Neural progenitor cell (in vitro differentiated cells): ENCODE measurements around the gene ABHD16B. TPM values are rescaled to one million over a fixed set of nuclear protein-coding genes. Genes with fewer than 3 reads are reported as not detected.

Source experiments
- DNase-seq: peaks from one replicate; pipeline ENCODE4 v3.0.0-alpha.2; 2016; ENCODE audit warnings: low spot score
- H2AFZ ChIP-seq: fragments of 200-600 bp; sonication (generic); replicated peaks from 2 replicates; pipeline ENCODE4 v1.6.1; 2016; ENCODE audit warnings: antibody characterized with exemption
- H3F3A ChIP-seq: fragments of 200-600 bp; sonication (generic); 2 replicates; pipeline ENCODE4 v1.6.1; 2016; ENCODE audit warnings: antibody characterized with exemption, low read depth
- H3K27ac ChIP-seq: fragments of 200-600 bp; sonication (generic); 2 replicates; pipeline ENCODE4 v1.5.1; 2016; ENCODE audit warnings: mild to moderate bottlenecking
- H3K27me3 ChIP-seq: fragments of 200-600 bp; sonication (generic); 2 replicates; pipeline ENCODE4 v1.6.1; 2016; ENCODE audit warnings: mild to moderate bottlenecking, moderate library complexity
- H3K36me3 ChIP-seq: fragments of 200-600 bp; sonication (generic); 2 replicates; pipeline ENCODE4 v1.5.1; 2016
- H3K4me1 ChIP-seq: fragments of 200-600 bp; sonication (generic); 2 replicates; pipeline ENCODE4 v1.6.1; 2016; ENCODE audit warnings: mixed run types
- H3K4me2 ChIP-seq: fragments of 200-600 bp; sonication (generic); 2 replicates; pipeline ENCODE4 v1.6.1; 2016
- H3K4me3 ChIP-seq: fragments of 200-600 bp; sonication (generic); 2 replicates; pipeline ENCODE4 v1.5.1; 2016
- H3K79me2 ChIP-seq: fragments of 200-600 bp; sonication (generic); 2 replicates; pipeline ENCODE4 v1.6.1; 2016; ENCODE audit warnings: low read depth
- H3K9ac ChIP-seq: fragments of 200-600 bp; sonication (generic); 2 replicates; pipeline ENCODE4 v1.6.1; 2016
- H3K9me3 ChIP-seq: fragments of 200-600 bp; sonication (generic); 2 replicates; pipeline ENCODE4 v1.5.1; 2016; ENCODE audit warnings: low read depth
- H4K20me1 ChIP-seq: fragments of 200-600 bp; sonication (generic); 2 replicates; pipeline ENCODE4 v1.6.1; 2016; ENCODE audit warnings: low read depth
- H3K27ac Mint-ChIP-seq: 3 replicates; pipeline ENCODE4 v1.8.0; 2021; ENCODE audit warnings: mixed read lengths
- H3K27me3 Mint-ChIP-seq: 2 replicates; pipeline ENCODE4 v1.8.0; 2022; ENCODE audit warnings: low read depth, mild to moderate bottlenecking, inconsistent platforms, moderate library complexity, mixed read lengths; ENCODE audit not compliant: insufficient read depth
- H3K36me3 Mint-ChIP-seq: 3 replicates; pipeline ENCODE4 v1.8.0; 2021; ENCODE audit warnings: mixed read lengths
- H3K4me1 Mint-ChIP-seq: 3 replicates; pipeline ENCODE4 v1.8.0; 2021; ENCODE audit warnings: mixed read lengths
- H3K4me3 Mint-ChIP-seq: 3 replicates; pipeline ENCODE4 v1.8.0; 2021; ENCODE audit warnings: mild to moderate bottlenecking, moderate library complexity, mixed read lengths
- H3K9me3 Mint-ChIP-seq: 3 replicates; pipeline ENCODE4 v1.8.0; 2020; ENCODE audit warnings: mixed read lengths
- CTCF ChIP-seq: fragments of 200-600 bp; sonication (generic); IDR thresholded peaks from 2 replicates; pipeline ENCODE4 v1.5.1; 2017; ENCODE audit warnings: antibody characterized with exemption, mild to moderate bottlenecking
- EZH2 ChIP-seq: fragments of 200-600 bp; sonication (generic); IDR thresholded peaks from 2 replicates; pipeline ENCODE4 v1.6.1; 2017; ENCODE audit warnings: antibody characterized with exemption, mild to moderate bottlenecking, moderate library complexity
- EZH2phosphoT487 ChIP-seq: fragments of 200-600 bp; sonication (generic); IDR thresholded peaks from 2 replicates; pipeline ENCODE4 v1.6.1; 2017; ENCODE audit warnings: antibody characterized with exemption
- total RNA-seq: library from RNA; depleted of rRNA; stranded (reverse); fragments of >200 nt; gene quantifications from 2 replicates; pipeline ENCODE4 v1.2.3, GENCODE V29; 2015; ENCODE audit warnings: low replicate concordance

The ABHD16B gene
- total RNA-seq, 1 donor from 2014 or later, result not detected

- H3K4me1 ChIP-seq, result peaks cover 35% of the 10 kb centered on the region
- no peak overlapping the region for H3K9ac ChIP-seq
- H3K9me3 ChIP-seq, result no peaks in the 10 kb centered on the region
- H3K36me3 ChIP-seq, result no peaks in the 10 kb centered on the region
- H3K4me3 Mint-ChIP-seq, result no peak overlapping the region
- no peak overlapping the region for H3K27ac Mint-ChIP-seq
- no peak overlapping the region for H2AFZ ChIP-seq
- H3K4me1 Mint-ChIP-seq, result peaks cover 26% of the 10 kb centered on the region
- no peak for DNase-seq
- no peaks in the 10 kb centered on the region for H3K36me3 Mint-ChIP-seq
- H3K27ac ChIP-seq, result no peak overlapping the region
- no peak overlapping the region for H3K4me3 ChIP-seq
- peaks cover 4% of the 10 kb centered on the region for H3K27me3 Mint-ChIP-seq
- peak overlapping the region; percentile 50 for H3K4me2 ChIP-seq
- H3K9me3 Mint-ChIP-seq, result peaks cover 7% of the 10 kb centered on the region
- no peaks in the 10 kb centered on the region for H3K79me2 ChIP-seq
- no peaks in the 10 kb centered on the region for H3K27me3 ChIP-seq
- H3F3A ChIP-seq, result peaks cover 28% of the 10 kb centered on the region
- no peaks in the 10 kb centered on the region for H4K20me1 ChIP-seq
- no peak for TF ChIP-seq EZH2phosphoT487
- no peak for TF ChIP-seq CTCF
- TF ChIP-seq EZH2, result no peak
Measured at GRCh38 chr20:63854069-63854765, 7.1 kb upstream of the ABHD16B start.

GRCh38 chr20:63854766-63855362 is 6.4 kb upstream of the ABHD16B start:
- Histone ChIP-seq H3K9ac (no peak overlapping the region), H3K4me3 (no peak overlapping the region), H2AFZ (no peak overlapping the region), H3K36me3 (no peaks in the 10 kb centered on the region), H3K4me1 (peaks cover 40% of the 10 kb centered on the region), H3K4me2 (peak overlapping the region; percentile 50), H3K27me3 (no peaks in the 10 kb centered on the region), H3F3A (peaks cover 31% of the 10 kb centered on the region), H4K20me1 (no peaks in the 10 kb centered on the region), H3K27ac (no peak overlapping the region), H3K79me2 (no peaks in the 10 kb centered on the region), H3K9me3 (no peaks in the 10 kb centered on the region)
- peaks cover 33% of the 10 kb centered on the region for H3K4me1 Mint-ChIP-seq
- no peaks in the 10 kb centered on the region for H3K36me3 Mint-ChIP-seq
- peaks cover 7% of the 10 kb centered on the region for H3K9me3 Mint-ChIP-seq
- H3K27me3 Mint-ChIP-seq, result peaks cover 4% of the 10 kb centered on the region
- no peak overlapping the region for H3K4me3 Mint-ChIP-seq
- TF ChIP-seq CTCF, result no peak
- no peak for TF ChIP-seq EZH2phosphoT487
- no peak for TF ChIP-seq EZH2
- DNase-seq, result peak; percentile 47
- no peak overlapping the region for H3K27ac Mint-ChIP-seq

- Histone ChIP-seq H3K79me2 (no peaks in the 10 kb centered on the region), H3K27ac (no peak overlapping the region), H4K20me1 (no peaks in the 10 kb centered on the region), H2AFZ (no peak overlapping the region), H3K4me3 (no peak overlapping the region), H3K4me2 (peak overlapping the region; percentile 50), H3K9me3 (no peaks in the 10 kb centered on the region), H3K36me3 (no peaks in the 10 kb centered on the region), H3K9ac (no peak overlapping the region), H3K4me1 (peaks cover 40% of the 10 kb centered on the region), H3F3A (peaks cover 29% of the 10 kb centered on the region), H3K27me3 (no peaks in the 10 kb centered on the region)
- TF ChIP-seq EZH2 (no peak), EZH2phosphoT487 (no peak), CTCF (no peak)
- no peak for DNase-seq
- no peak overlapping the region for H3K27ac Mint-ChIP-seq
- no peak overlapping the region for H3K4me3 Mint-ChIP-seq
- H3K27me3 Mint-ChIP-seq, result peaks cover 4% of the 10 kb centered on the region
- peaks cover 5% of the 10 kb centered on the region for H3K9me3 Mint-ChIP-seq
- peaks cover 36% of the 10 kb centered on the region for H3K4me1 Mint-ChIP-seq
- no peaks in the 10 kb centered on the region for H3K36me3 Mint-ChIP-seq
Measured at GRCh38 chr20:63855363-63856097, 5.8 kb upstream of the ABHD16B start.
